H9 (cell line): ENCODE results near the gene BARHL2. TPM values are rescaled to one million over a fixed set of nuclear protein-coding genes. Genes with fewer than 3 reads are reported as not detected.
A peak's percentile ranks its signal among the peaks of the same experiment; 100 is the strongest.

Source experiments
- DNase-seq: peaks from one replicate; pipeline ENCODE4 v3.0.0-alpha.2; 2017
- H2AFZ ChIP-seq: one replicate; pipeline ENCODE4 v1.6.1; 2013; ENCODE audit warnings: mild to moderate bottlenecking, low read length, control low read depth, moderate library complexity
- H2AK5ac ChIP-seq: 2 replicates; pipeline ENCODE4 v1.6.1; 2013; ENCODE audit warnings: low read length, control low read depth, mixed read lengths; ENCODE audit not compliant: insufficient read length
- H2BK120ac ChIP-seq: one replicate; pipeline ENCODE4 v1.6.1; 2013; ENCODE audit warnings: low read depth, mild to moderate bottlenecking, low read length, control low read depth, inconsistent platforms; ENCODE audit not compliant: poor library complexity, severe bottlenecking
- H2BK12ac ChIP-seq: 2 replicates; pipeline ENCODE4 v1.6.1; 2013; ENCODE audit warnings: low read length, control low read depth, mixed read lengths, low read depth; ENCODE audit not compliant: insufficient read length
- H2BK15ac ChIP-seq: 2 replicates; pipeline ENCODE4 v1.6.1; 2013; ENCODE audit warnings: low read depth, low read length, control low read depth
- H2BK20ac ChIP-seq: one replicate; pipeline ENCODE4 v1.6.1; 2013; ENCODE audit warnings: low read depth, mild to moderate bottlenecking, low read length, control low read depth, inconsistent platforms; ENCODE audit not compliant: poor library complexity, severe bottlenecking
- H2BK5ac ChIP-seq: 2 replicates; pipeline ENCODE4 v1.6.1; 2013; ENCODE audit warnings: low read length, control low read depth, mixed read lengths; ENCODE audit not compliant: insufficient read length
- H3K14ac ChIP-seq: 2 replicates; pipeline ENCODE4 v1.6.1; 2013; ENCODE audit warnings: low read length, control low read depth; ENCODE audit not compliant: insufficient read depth
- H3K18ac ChIP-seq: 2 replicates; pipeline ENCODE4 v1.6.1; 2013; ENCODE audit warnings: low read depth, mild to moderate bottlenecking, mixed read lengths, low read length, control low read depth; ENCODE audit not compliant: insufficient read length
- H3K23ac ChIP-seq: 2 replicates; pipeline ENCODE4 v1.6.1; 2013; ENCODE audit warnings: low read length, control low read depth, mixed read lengths, low read depth; ENCODE audit not compliant: insufficient read length
- H3K23me2 ChIP-seq: 2 replicates; pipeline ENCODE4 v1.6.1; 2013; ENCODE audit warnings: low read depth, mild to moderate bottlenecking, mixed read lengths, low read length, control low read depth; ENCODE audit not compliant: insufficient read length, poor library complexity, severe bottlenecking
- H3K27ac ChIP-seq: 2 replicates; pipeline ENCODE4 v1.5.1; 2013; ENCODE audit warnings: low read length, control low read depth, mixed read lengths, low read depth; ENCODE audit not compliant: insufficient read length
- H3K27me3 ChIP-seq: 2 replicates; pipeline ENCODE4 v1.6.1; 2013; ENCODE audit warnings: low read length, control low read depth, inconsistent platforms; ENCODE audit not compliant: insufficient read depth
- H3K4ac ChIP-seq: 2 replicates; pipeline ENCODE4 v1.6.1; 2013; ENCODE audit warnings: low read depth, mild to moderate bottlenecking, control low read depth, inconsistent platforms, low read length, moderate library complexity
- H3K4me1 ChIP-seq: 2 replicates; pipeline ENCODE4 v1.6.1; 2013; ENCODE audit warnings: low read length, control low read depth, inconsistent platforms; ENCODE audit not compliant: insufficient read depth
- H3K4me2 ChIP-seq: 2 replicates; pipeline ENCODE4 v1.6.1; 2013; ENCODE audit warnings: low read length, control low read depth, mixed read lengths; ENCODE audit not compliant: insufficient read length, insufficient read depth
- H3K56ac ChIP-seq: 2 replicates; pipeline ENCODE4 v1.6.1; 2013; ENCODE audit warnings: low read depth, mild to moderate bottlenecking, mixed read lengths, low read length, control low read depth; ENCODE audit not compliant: insufficient read length
- H3K79me1 ChIP-seq: 2 replicates; pipeline ENCODE4 v1.6.1; 2013; ENCODE audit warnings: low read depth, mild to moderate bottlenecking, moderate library complexity, low read length, control low read depth, inconsistent platforms; ENCODE audit not compliant: insufficient read depth, poor library complexity, severe bottlenecking
- H3K79me2 ChIP-seq: 2 replicates; pipeline ENCODE4 v1.6.1; 2013; ENCODE audit warnings: low read length, control low read depth, inconsistent platforms; ENCODE audit not compliant: insufficient read depth
- H3K9ac ChIP-seq: 2 replicates; pipeline ENCODE4 v1.6.1; 2013; ENCODE audit warnings: low read length, control low read depth, mixed read lengths; ENCODE audit not compliant: insufficient read length; ENCODE audit errors: extremely low read depth
- H3K9me3 ChIP-seq: one replicate; pipeline ENCODE4 v1.6.1; 2013; ENCODE audit warnings: low read depth, low read length, inconsistent platforms; ENCODE audit not compliant: control insufficient read depth
- H3T11ph ChIP-seq: one replicate; pipeline ENCODE4 v1.6.1; 2013; ENCODE audit warnings: mild to moderate bottlenecking, low read length, control low read depth, inconsistent platforms
- H4K20me1 ChIP-seq: one replicate; pipeline ENCODE4 v1.6.1; 2013; ENCODE audit not compliant: control insufficient read depth, insufficient read length, insufficient read depth
- H4K5ac ChIP-seq: 2 replicates; pipeline ENCODE4 v1.6.1; 2013; ENCODE audit warnings: low read depth, mild to moderate bottlenecking, mixed read lengths, low read length, control low read depth; ENCODE audit not compliant: insufficient read length
- H4K8ac ChIP-seq: replicated peaks from 2 replicates; pipeline ENCODE4 v1.6.1; 2013; ENCODE audit warnings: low read length, control low read depth, mixed read lengths, low read depth; ENCODE audit not compliant: insufficient read length
- H4K91ac ChIP-seq: 2 replicates; pipeline ENCODE4 v1.6.1; 2013; ENCODE audit warnings: low read depth, mild to moderate bottlenecking, moderate library complexity, mixed read lengths, low read length, control low read depth; ENCODE audit not compliant: insufficient read length
- H3K27ac Mint-ChIP-seq, 3 experiments: 2 replicates in 2 of 3; 3 replicates in 1 of 3; pipeline ENCODE4 v1.8.0; 2020 to 2021; ENCODE audit warnings: mixed read lengths in 3 of 3, mild to moderate bottlenecking in 1 of 3, moderate library complexity in 1 of 3
- H3K27me3 Mint-ChIP-seq: 2 replicates; pipeline ENCODE4 v1.8.0; 2021; ENCODE audit warnings: low read depth, mild to moderate bottlenecking, moderate library complexity, mixed read lengths
- H3K36me3 Mint-ChIP-seq, 3 experiments: 2 replicates in 2 of 3; 3 replicates in 1 of 3; pipeline ENCODE4 v1.8.0; 2020 to 2021; ENCODE audit warnings: low read depth in 3 of 3, mixed read lengths in 3 of 3; ENCODE audit not compliant: insufficient read depth in 1 of 3
- H3K4me1 Mint-ChIP-seq, 2 experiments: 2 replicates each; pipeline ENCODE4 v1.8.0; 2020; ENCODE audit warnings: mixed read lengths in 2 of 2
- H3K4me3 Mint-ChIP-seq, 2 experiments: 2 replicates in 1 of 2; 3 replicates in 1 of 2; pipeline ENCODE4 v1.8.0; 2020 to 2021; ENCODE audit warnings: mild to moderate bottlenecking in 2 of 2, mixed read lengths in 2 of 2, moderate library complexity in 1 of 2
- H3K9me3 Mint-ChIP-seq, 2 experiments: 2 replicates in 1 of 2; 3 replicates in 1 of 2; pipeline ENCODE4 v1.8.0; 2020; ENCODE audit warnings: mild to moderate bottlenecking in 2 of 2, mixed read lengths in 2 of 2, moderate library complexity in 1 of 2
- CTCF ChIP-seq: fragments of 200-600 bp; sonication (generic); conservative IDR thresholded peaks from 3 replicates; pipeline ENCODE4 v1.8.0; 2021; ENCODE audit warnings: antibody characterized with exemption, mild to moderate bottlenecking
- WGBS: extraction: QIAGEN DNeasy Blood & Tissue Kit; methylation state at CpG from one replicate; pipeline ENCODE4 v1.1.7; 2013; ENCODE audit warnings: missing lambda C conversion rate, low lambda C conversion rate, mixed read lengths; ENCODE audit not compliant: insufficient read length; ENCODE audit errors: extremely low coverage; 5-methylcytosine and 5-hydroxymethylcytosine counted together
- total RNA-seq: library from RNA; stranded (reverse); gene quantifications from 2 replicates; pipeline ENCODE4 v1.2.1, GENCODE V29; 2021

The BARHL2 gene
- total RNA-seq, 1 experiment from 2014 or later: not detected

GRCh38 chr1:90721210-90722194, 4.4 kb upstream of the BARHL2 start:
- Histone ChIP-seq H2BK20ac (no peak overlapping the region), H3K14ac (no peak overlapping the region), H2AFZ (no peak overlapping the region), H3K4me2 (no peak overlapping the region), H3K27ac (no peak overlapping the region), H4K8ac (no peak overlapping the region), H4K91ac (no peak overlapping the region), H3K9ac (no peak overlapping the region), H3K79me1 (no peaks in the 10 kb centered on the region), H3K27me3 (peaks cover 86% of the 10 kb centered on the region), H3K23me2 (peaks cover 18% of the 10 kb centered on the region), H2BK5ac (no peak overlapping the region), H3K9me3 (no peaks in the 10 kb centered on the region), H2BK120ac (no peak overlapping the region), H2BK15ac (no peak overlapping the region), H3K18ac (no peak overlapping the region), H2BK12ac (no peak overlapping the region), H3T11ph (no peak overlapping the region), H3K56ac (no peak overlapping the region), H4K5ac (no peak overlapping the region), H4K20me1 (no peaks in the 10 kb centered on the region), H3K4ac (no peak overlapping the region), H2AK5ac (no peak overlapping the region), H3K79me2 (no peaks in the 10 kb centered on the region), H3K23ac (no peak overlapping the region), H3K4me1 (0 out of 2 replicates have a peak, but pooled peaks cover 2% of the 10 kb centered on the region)
- peaks cover 13 to 14% of the 10 kb centered on the region in 2 experiments; a peak in 3 of 5 replicates for H3K9me3 Mint-ChIP-seq
- peaks cover 98% of the 10 kb centered on the region for H3K27me3 Mint-ChIP-seq
- H3K27ac Mint-ChIP-seq: peak overlapping the region in 1 of 3 experiments; percentile 58; a peak in 1 of 7 replicates
- no peak overlapping the region; a peak in 1 of 5 replicates for H3K4me3 Mint-ChIP-seq
- TF ChIP-seq CTCF: peak; percentile 89
- peaks cover 46 to 65% of the 10 kb centered on the region in 2 experiments for H3K4me1 Mint-ChIP-seq
- DNase-seq: peak; percentile 78
- no peaks in the 10 kb centered on the region for H3K36me3 Mint-ChIP-seq
- no CpG with 5 or more reads among the region's 15 CpGs for WGBS
